ENCODE measurements around the gene UST.

DNA sequence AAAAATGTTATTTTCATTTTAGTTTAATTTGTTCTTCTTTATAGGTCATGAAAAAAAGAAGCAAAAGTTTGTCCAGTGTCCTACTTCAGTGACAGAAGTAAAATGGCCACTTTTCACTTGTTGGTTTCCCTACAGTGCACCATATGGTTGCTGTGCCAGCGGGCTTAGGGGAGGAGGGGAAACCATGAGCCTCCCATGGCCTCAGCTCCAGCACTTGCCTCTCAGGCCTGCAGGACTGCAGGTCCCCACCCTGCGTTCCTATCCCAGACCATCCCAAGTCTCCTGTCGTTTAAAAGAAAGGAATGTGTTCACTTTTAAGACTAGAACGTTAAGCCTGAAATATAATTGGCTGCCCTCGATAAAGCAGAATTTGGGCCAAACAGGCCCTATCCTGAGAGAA lies 360.7 kb downstream of the UST start:
- TF ChIP-seq, protein P1, sequence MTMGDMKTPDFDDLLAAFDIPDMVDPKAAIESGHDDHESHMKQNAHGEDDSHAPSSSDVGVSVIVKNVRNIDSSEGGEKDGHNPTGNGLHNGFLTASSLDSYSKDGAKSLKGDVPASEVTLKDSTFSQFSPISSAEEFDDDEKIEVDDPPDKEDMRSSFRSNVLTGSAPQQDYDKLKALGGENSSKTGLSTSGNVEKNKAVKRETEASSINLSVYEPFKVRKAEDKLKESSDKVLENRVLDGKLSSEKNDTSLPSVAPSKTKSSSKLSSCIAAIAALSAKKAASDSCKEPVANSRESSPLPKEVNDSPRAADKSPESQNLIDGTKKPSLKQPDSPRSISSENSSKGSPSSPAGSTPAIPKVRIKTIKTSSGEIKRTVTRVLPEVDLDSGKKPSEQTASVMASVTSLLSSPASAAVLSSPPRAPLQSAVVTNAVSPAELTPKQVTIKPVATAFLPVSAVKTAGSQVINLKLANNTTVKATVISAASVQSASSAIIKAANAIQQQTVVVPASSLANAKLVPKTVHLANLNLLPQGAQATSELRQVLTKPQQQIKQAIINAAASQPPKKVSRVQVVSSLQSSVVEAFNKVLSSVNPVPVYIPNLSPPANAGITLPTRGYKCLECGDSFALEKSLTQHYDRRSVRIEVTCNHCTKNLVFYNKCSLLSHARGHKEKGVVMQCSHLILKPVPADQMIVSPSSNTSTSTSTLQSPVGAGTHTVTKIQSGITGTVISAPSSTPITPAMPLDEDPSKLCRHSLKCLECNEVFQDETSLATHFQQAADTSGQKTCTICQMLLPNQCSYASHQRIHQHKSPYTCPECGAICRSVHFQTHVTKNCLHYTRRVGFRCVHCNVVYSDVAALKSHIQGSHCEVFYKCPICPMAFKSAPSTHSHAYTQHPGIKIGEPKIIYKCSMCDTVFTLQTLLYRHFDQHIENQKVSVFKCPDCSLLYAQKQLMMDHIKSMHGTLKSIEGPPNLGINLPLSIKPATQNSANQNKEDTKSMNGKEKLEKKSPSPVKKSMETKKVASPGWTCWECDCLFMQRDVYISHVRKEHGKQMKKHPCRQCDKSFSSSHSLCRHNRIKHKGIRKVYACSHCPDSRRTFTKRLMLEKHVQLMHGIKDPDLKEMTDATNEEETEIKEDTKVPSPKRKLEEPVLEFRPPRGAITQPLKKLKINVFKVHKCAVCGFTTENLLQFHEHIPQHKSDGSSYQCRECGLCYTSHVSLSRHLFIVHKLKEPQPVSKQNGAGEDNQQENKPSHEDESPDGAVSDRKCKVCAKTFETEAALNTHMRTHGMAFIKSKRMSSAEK (CRISPR knock-in tag; IDR thresholded peaks at IDR 0.05; ENCODE audit: borderline replicate concordance), result no peak
- TF ChIP-seq JUN (CRISPR knock-in tag; IDR thresholded peaks at IDR 0.05), result no peak
- TF ChIP-seq NR3C1 (CRISPR knock-in tag; conservative IDR thresholded peaks at IDR 0.05; ENCODE audit: low read depth), result no peak
- TF ChIP-seq, protein P2, sequence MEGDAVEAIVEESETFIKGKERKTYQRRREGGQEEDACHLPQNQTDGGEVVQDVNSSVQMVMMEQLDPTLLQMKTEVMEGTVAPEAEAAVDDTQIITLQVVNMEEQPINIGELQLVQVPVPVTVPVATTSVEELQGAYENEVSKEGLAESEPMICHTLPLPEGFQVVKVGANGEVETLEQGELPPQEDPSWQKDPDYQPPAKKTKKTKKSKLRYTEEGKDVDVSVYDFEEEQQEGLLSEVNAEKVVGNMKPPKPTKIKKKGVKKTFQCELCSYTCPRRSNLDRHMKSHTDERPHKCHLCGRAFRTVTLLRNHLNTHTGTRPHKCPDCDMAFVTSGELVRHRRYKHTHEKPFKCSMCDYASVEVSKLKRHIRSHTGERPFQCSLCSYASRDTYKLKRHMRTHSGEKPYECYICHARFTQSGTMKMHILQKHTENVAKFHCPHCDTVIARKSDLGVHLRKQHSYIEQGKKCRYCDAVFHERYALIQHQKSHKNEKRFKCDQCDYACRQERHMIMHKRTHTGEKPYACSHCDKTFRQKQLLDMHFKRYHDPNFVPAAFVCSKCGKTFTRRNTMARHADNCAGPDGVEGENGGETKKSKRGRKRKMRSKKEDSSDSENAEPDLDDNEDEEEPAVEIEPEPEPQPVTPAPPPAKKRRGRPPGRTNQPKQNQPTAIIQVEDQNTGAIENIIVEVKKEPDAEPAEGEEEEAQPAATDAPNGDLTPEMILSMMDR (IDR thresholded peaks at IDR 0.05), result no peak
- TF ChIP-seq, protein P3, sequence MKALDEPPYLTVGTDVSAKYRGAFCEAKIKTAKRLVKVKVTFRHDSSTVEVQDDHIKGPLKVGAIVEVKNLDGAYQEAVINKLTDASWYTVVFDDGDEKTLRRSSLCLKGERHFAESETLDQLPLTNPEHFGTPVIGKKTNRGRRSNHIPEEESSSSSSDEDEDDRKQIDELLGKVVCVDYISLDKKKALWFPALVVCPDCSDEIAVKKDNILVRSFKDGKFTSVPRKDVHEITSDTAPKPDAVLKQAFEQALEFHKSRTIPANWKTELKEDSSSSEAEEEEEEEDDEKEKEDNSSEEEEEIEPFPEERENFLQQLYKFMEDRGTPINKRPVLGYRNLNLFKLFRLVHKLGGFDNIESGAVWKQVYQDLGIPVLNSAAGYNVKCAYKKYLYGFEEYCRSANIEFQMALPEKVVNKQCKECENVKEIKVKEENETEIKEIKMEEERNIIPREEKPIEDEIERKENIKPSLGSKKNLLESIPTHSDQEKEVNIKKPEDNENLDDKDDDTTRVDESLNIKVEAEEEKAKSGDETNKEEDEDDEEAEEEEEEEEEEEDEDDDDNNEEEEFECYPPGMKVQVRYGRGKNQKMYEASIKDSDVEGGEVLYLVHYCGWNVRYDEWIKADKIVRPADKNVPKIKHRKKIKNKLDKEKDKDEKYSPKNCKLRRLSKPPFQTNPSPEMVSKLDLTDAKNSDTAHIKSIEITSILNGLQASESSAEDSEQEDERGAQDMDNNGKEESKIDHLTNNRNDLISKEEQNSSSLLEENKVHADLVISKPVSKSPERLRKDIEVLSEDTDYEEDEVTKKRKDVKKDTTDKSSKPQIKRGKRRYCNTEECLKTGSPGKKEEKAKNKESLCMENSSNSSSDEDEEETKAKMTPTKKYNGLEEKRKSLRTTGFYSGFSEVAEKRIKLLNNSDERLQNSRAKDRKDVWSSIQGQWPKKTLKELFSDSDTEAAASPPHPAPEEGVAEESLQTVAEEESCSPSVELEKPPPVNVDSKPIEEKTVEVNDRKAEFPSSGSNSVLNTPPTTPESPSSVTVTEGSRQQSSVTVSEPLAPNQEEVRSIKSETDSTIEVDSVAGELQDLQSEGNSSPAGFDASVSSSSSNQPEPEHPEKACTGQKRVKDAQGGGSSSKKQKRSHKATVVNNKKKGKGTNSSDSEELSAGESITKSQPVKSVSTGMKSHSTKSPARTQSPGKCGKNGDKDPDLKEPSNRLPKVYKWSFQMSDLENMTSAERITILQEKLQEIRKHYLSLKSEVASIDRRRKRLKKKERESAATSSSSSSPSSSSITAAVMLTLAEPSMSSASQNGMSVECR (CRISPR knock-in tag; IDR thresholded peaks at IDR 0.05; ENCODE audit: borderline replicate concordance), result no peak
- TF ChIP-seq ZNF416 (CRISPR knock-in tag; IDR thresholded peaks at IDR 0.05), result no peak
- TF ChIP-seq SMAD3 (CRISPR knock-in tag; IDR thresholded peaks at IDR 0.05; ENCODE audit: borderline replicate concordance), result no peak
- TF ChIP-seq USF2 (CRISPR knock-in tag; IDR thresholded peaks at IDR 0.05), result no peak
- TF ChIP-seq NR1H2 (CRISPR knock-in tag; IDR thresholded peaks at IDR 0.05), result no peak
- TF ChIP-seq, protein P4, sequence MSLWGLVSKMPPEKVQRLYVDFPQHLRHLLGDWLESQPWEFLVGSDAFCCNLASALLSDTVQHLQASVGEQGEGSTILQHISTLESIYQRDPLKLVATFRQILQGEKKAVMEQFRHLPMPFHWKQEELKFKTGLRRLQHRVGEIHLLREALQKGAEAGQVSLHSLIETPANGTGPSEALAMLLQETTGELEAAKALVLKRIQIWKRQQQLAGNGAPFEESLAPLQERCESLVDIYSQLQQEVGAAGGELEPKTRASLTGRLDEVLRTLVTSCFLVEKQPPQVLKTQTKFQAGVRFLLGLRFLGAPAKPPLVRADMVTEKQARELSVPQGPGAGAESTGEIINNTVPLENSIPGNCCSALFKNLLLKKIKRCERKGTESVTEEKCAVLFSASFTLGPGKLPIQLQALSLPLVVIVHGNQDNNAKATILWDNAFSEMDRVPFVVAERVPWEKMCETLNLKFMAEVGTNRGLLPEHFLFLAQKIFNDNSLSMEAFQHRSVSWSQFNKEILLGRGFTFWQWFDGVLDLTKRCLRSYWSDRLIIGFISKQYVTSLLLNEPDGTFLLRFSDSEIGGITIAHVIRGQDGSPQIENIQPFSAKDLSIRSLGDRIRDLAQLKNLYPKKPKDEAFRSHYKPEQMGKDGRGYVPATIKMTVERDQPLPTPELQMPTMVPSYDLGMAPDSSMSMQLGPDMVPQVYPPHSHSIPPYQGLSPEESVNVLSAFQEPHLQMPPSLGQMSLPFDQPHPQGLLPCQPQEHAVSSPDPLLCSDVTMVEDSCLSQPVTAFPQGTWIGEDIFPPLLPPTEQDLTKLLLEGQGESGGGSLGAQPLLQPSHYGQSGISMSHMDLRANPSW (CRISPR knock-in tag; conservative IDR thresholded peaks at IDR 0.05; ENCODE audit: low read depth), result no peak
- TF ChIP-seq ATF1 (CRISPR knock-in tag; IDR thresholded peaks at IDR 0.05), result no peak
- TF ChIP-seq, protein P5, sequence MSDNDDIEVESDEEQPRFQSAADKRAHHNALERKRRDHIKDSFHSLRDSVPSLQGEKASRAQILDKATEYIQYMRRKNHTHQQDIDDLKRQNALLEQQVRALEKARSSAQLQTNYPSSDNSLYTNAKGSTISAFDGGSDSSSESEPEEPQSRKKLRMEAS (CRISPR knock-in tag; IDR thresholded peaks at IDR 0.05), result no peak

Measured in WTC11 (cell line).